Panc1 (cell line): Measurements from ENCODE around the gene ATP6V1C2.

Source experiments
- POLR2AphosphoS5 ChIP-seq: IDR thresholded peaks from 2 replicates; pipeline ENCODE4 v1.6.1; 2012; ENCODE audit warnings: mild to moderate bottlenecking, low read depth, low read length, moderate library complexity
- TCF7L2 ChIP-seq: IDR thresholded peaks from 2 replicates; pipeline ENCODE4 v1.6.1; 2011; ENCODE audit warnings: mild to moderate bottlenecking, low read depth, low read length, inconsistent platforms
- TF ChIP-seq, protein P1 (sequence below), 2 experiments: IDR thresholded peaks; 2 replicates each; pipeline ENCODE4 v1.6.1; 2011 to 2012; ENCODE audit warnings: low read depth in 2 of 2, control low read depth in 1 of 2, low read length in 1 of 2, mild to moderate bottlenecking in 1 of 2, moderate library complexity in 1 of 2; ENCODE audit not compliant: insufficient read depth in 1 of 2
- TF ChIP-seq, protein P2 (sequence below): fragments of 450-650 bp; IDR thresholded peaks from 2 replicates; pipeline ENCODE4 v1.5.1; 2017; ENCODE audit warnings: mild to moderate bottlenecking

DNA sequence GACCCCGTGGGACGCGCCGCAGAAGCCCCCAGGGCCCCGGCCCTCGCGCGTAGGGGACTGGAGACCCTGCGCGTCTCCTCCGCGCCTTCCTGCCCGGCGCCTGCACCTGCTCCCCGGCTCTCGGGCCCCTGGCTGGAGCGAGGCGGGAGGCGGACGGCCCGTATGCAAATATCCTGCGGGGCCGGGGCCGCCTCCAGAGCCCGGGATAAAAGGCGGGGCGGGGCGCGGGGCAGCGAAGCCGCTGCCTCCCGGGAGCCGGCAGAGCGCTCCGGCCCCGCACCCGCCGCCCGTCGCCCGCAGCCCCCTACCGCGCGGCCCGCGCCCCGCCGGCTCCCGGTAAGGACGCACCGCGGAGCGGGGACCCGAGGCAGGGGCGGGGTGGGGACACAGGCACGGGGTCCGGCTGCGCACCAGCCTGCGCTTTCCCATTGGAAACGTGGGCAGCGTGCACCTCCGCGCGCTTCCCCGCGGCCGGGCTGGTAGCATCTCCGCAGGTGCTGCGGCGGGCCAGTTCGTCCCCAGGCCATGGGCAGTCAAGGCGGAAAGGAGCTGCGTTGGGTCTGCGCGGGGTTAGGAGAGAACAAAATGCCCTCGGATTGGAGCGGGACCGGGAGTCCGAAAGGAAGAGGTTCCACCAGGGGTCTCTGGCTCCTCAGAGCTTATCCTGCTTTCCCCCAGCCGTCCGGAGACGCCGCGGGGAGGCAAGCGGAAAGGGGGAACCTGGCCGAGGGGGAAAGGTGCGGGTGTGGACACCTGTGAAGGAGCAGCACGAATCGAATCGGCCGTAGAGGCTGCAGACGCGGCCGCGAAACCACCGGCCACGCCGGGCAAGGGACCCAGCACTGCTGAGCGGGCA lies at the start of gene ATP6V1C2:
- TF ChIP-seq, protein P1, sequence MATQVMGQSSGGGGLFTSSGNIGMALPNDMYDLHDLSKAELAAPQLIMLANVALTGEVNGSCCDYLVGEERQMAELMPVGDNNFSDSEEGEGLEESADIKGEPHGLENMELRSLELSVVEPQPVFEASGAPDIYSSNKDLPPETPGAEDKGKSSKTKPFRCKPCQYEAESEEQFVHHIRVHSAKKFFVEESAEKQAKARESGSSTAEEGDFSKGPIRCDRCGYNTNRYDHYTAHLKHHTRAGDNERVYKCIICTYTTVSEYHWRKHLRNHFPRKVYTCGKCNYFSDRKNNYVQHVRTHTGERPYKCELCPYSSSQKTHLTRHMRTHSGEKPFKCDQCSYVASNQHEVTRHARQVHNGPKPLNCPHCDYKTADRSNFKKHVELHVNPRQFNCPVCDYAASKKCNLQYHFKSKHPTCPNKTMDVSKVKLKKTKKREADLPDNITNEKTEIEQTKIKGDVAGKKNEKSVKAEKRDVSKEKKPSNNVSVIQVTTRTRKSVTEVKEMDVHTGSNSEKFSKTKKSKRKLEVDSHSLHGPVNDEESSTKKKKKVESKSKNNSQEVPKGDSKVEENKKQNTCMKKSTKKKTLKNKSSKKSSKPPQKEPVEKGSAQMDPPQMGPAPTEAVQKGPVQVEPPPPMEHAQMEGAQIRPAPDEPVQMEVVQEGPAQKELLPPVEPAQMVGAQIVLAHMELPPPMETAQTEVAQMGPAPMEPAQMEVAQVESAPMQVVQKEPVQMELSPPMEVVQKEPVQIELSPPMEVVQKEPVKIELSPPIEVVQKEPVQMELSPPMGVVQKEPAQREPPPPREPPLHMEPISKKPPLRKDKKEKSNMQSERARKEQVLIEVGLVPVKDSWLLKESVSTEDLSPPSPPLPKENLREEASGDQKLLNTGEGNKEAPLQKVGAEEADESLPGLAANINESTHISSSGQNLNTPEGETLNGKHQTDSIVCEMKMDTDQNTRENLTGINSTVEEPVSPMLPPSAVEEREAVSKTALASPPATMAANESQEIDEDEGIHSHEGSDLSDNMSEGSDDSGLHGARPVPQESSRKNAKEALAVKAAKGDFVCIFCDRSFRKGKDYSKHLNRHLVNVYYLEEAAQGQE (IDR thresholded peaks at IDR 0.05; ENCODE audit: insufficient read depth in 1 of 2, low read depth in 2 of 2, low read length in 1 of 2): no peak
- TF ChIP-seq, protein P2, sequence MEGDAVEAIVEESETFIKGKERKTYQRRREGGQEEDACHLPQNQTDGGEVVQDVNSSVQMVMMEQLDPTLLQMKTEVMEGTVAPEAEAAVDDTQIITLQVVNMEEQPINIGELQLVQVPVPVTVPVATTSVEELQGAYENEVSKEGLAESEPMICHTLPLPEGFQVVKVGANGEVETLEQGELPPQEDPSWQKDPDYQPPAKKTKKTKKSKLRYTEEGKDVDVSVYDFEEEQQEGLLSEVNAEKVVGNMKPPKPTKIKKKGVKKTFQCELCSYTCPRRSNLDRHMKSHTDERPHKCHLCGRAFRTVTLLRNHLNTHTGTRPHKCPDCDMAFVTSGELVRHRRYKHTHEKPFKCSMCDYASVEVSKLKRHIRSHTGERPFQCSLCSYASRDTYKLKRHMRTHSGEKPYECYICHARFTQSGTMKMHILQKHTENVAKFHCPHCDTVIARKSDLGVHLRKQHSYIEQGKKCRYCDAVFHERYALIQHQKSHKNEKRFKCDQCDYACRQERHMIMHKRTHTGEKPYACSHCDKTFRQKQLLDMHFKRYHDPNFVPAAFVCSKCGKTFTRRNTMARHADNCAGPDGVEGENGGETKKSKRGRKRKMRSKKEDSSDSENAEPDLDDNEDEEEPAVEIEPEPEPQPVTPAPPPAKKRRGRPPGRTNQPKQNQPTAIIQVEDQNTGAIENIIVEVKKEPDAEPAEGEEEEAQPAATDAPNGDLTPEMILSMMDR: no peak
- TF ChIP-seq TCF7L2 (no peak), POLR2AphosphoS5 (no peak)
